HCT116 (cell line): Measurements from ENCODE around the gene TEX11. TPM values are rescaled to one million over a fixed set of nuclear protein-coding genes. Genes with fewer than 3 reads are reported as not detected.

Experiments
- ATAC-seq: fragments of 200-7000 bp; cut with Tn5 transposase; 2 replicates; pipeline ENCODE4 v1.9.1; 2020; ENCODE audit warnings: mild to moderate bottlenecking, moderate library complexity
- BruUV-seq: library from RNA; stranded (reverse); fragments of 400-500 nt; replicated peaks from 2 replicates; lab custom pipeline; 2021; lab: Mats Ljungman, UMichigan
- CTCF ChIA-PET: fragments of 300-600 bp; sonication (Branson Sonifier 250); formaldehyde crosslinking; loops from one replicate; lab custom pipeline; 2021; ENCODE audit warnings: antibody characterized with exemption; lab: Charles Lee
- POLR2A ChIA-PET: fragments of 300-600, 350-600 bp; sonication (Branson Sonifier 250); formaldehyde crosslinking; loops from one replicate; lab custom pipeline; 2021; ENCODE audit warnings: antibody characterized with exemption; lab: Charles Lee
- RAD21 ChIA-PET, 2 experiments: fragments of 300-600 bp; sonication (Branson Sonifier 250); formaldehyde crosslinking; loops; one replicate each; lab custom pipeline; 2023; ENCODE audit warnings: low total read pairs in 2 of 2; ENCODE audit not compliant: uncharacterized antibody in 2 of 2, unreplicated experiment in 2 of 2, low non-redundant PET in 1 of 2; lab: Charles Lee
- DNase-seq: peaks from one replicate; pipeline ENCODE4 v3.0.0-alpha.2; 2010; ENCODE audit warnings: low read depth, low spot score
- H2AFZ ChIP-seq: fragments of 200-600 bp; shearing (Covaris generic), sonication (generic); 2 replicates; pipeline ENCODE4 v1.6.1; 2017; ENCODE audit warnings: low read depth, mixed run types, mixed read lengths, antibody characterized with exemption, low read length; ENCODE audit not compliant: poor library complexity, severe bottlenecking
- H3K27ac ChIP-seq: 2 replicates; pipeline ENCODE4 v1.5.1; 2012; ENCODE audit warnings: low read depth, low read length
- H3K27me3 ChIP-seq: fragments of 200-600 bp; sonication (generic); 2 replicates; pipeline ENCODE4 v1.6.1; 2016; ENCODE audit warnings: mixed run types, low read length, mixed read lengths; ENCODE audit not compliant: insufficient read depth
- H3K36me3 ChIP-seq, 2 experiments: fragments of 200-500 bp in 1 of 2; fragments of 200-600 bp in 1 of 2; sonication (Bioruptor generic) in 1 of 2; sonication (generic) in 1 of 2; 2 replicates each; pipeline versions ENCODE4 v1.5.1 to v1.6.1; 2014 to 2016; ENCODE audit warnings: low read length in 2 of 2, inconsistent platforms in 1 of 2, mixed read lengths in 1 of 2, mixed run types in 1 of 2; ENCODE audit not compliant: insufficient read depth in 2 of 2, control insufficient read depth in 1 of 2
- H3K4me1 ChIP-seq, 2 experiments: fragments of 200-600 bp in 1 of 2; sonication (generic) in 1 of 2; 2 replicates each; pipeline versions ENCODE4 v1.5.1 to v1.6.1; 2012 to 2017; ENCODE audit warnings: low read length in 2 of 2, inconsistent platforms in 1 of 2, mild to moderate bottlenecking in 1 of 2, mixed read lengths in 1 of 2, mixed run types in 1 of 2, moderate library complexity in 1 of 2; ENCODE audit not compliant: insufficient read depth in 2 of 2, control insufficient read depth in 1 of 2
- H3K4me2 ChIP-seq: fragments of 200-600 bp; sonication (generic); 2 replicates; pipeline ENCODE4 v1.6.1; 2017; ENCODE audit warnings: mixed run types, low read length, mixed read lengths
- H3K4me3 ChIP-seq, 2 experiments: fragments of 200-600 bp in 1 of 2; sonication (generic) in 1 of 2; replicated peaks in 1 of 2; 2 replicates each; pipeline ENCODE4 v1.5.1; 2011 to 2016; ENCODE audit warnings: low read length in 2 of 2, control low read depth in 1 of 2, low read depth in 1 of 2, mild to moderate bottlenecking in 1 of 2, mixed read lengths in 1 of 2, mixed run types in 1 of 2
- H3K79me2 ChIP-seq: fragments of 200-600 bp; sonication (generic); 2 replicates; pipeline ENCODE4 v1.6.1; 2017; ENCODE audit warnings: mild to moderate bottlenecking, mixed run types, low read length, moderate library complexity, mixed read lengths; ENCODE audit not compliant: insufficient read depth
- H3K9ac ChIP-seq: fragments of 200-600 bp; sonication (generic); 2 replicates; pipeline ENCODE4 v1.6.1; 2016; ENCODE audit warnings: low read length, mixed read lengths
- H3K9me2 ChIP-seq: fragments of 200-600 bp; sonication (generic), shearing (Covaris generic); 2 replicates; pipeline ENCODE4 v1.6.1; 2017; ENCODE audit warnings: mixed run types, mild to moderate bottlenecking, moderate library complexity; ENCODE audit not compliant: insufficient read depth
- H3K9me3 ChIP-seq, 2 experiments: fragments of 200-500 bp in 1 of 2; fragments of 200-600 bp in 1 of 2; sonication (Bioruptor generic) in 1 of 2; sonication (generic) in 1 of 2; 2 replicates each; pipeline ENCODE4 v1.6.1; 2014 to 2017; ENCODE audit warnings: low read length in 2 of 2, mixed read lengths in 2 of 2, inconsistent platforms in 1 of 2, low read depth in 1 of 2, mild to moderate bottlenecking in 1 of 2, mixed run types in 1 of 2, moderate library complexity in 1 of 2; ENCODE audit not compliant: control insufficient read depth in 1 of 2, insufficient read depth in 1 of 2
- H4K20me1 ChIP-seq: fragments of 200-600 bp; sonication (generic), shearing (Covaris generic); 2 replicates; pipeline ENCODE4 v1.6.1; 2017; ENCODE audit warnings: mixed run types, mild to moderate bottlenecking, moderate library complexity; ENCODE audit not compliant: insufficient read depth
- CBX3 ChIP-seq: IDR thresholded peaks from 2 replicates; pipeline ENCODE4 v1.6.1; 2012; ENCODE audit warnings: low read depth
- EZH2 ChIP-seq: fragments of 200-600 bp; sonication (generic); IDR thresholded peaks from 2 replicates; pipeline ENCODE4 v1.6.1; 2017; ENCODE audit warnings: antibody characterized with exemption, mixed run types
- JUND ChIP-seq: IDR thresholded peaks from 2 replicates; pipeline ENCODE4 v1.6.1; 2012
- MAX ChIP-seq: IDR thresholded peaks from 2 replicates; pipeline ENCODE4 v1.6.1; 2012
- POLR2A ChIP-seq: IDR thresholded peaks from 2 replicates; pipeline ENCODE4 v1.7.0; 2011; ENCODE audit warnings: borderline replicate concordance; ENCODE audit not compliant: insufficient read depth, insufficient read length; ENCODE audit errors: extremely low read depth
- POLR2AphosphoS5 ChIP-seq: IDR thresholded peaks from 2 replicates; pipeline ENCODE4 v1.6.1; 2011; ENCODE audit warnings: mild to moderate bottlenecking, low read depth, low read length, moderate library complexity
- RAD21 ChIP-seq: IDR thresholded peaks from 2 replicates; pipeline ENCODE4 v1.6.1; 2012; ENCODE audit warnings: low read depth, mild to moderate bottlenecking
- REST ChIP-seq: IDR thresholded peaks from 2 replicates; pipeline ENCODE4 v1.6.1; 2012; ENCODE audit warnings: low read depth
- SIN3A ChIP-seq: IDR thresholded peaks from 2 replicates; pipeline ENCODE4 v1.6.1; 2012; ENCODE audit warnings: low read depth
- TCF7L2 ChIP-seq: IDR thresholded peaks from 2 replicates; pipeline ENCODE4 v1.7.0; 2011; ENCODE audit warnings: borderline replicate concordance, inconsistent platforms; ENCODE audit not compliant: insufficient read depth, insufficient read length; ENCODE audit errors: extremely low read depth
- YY1 ChIP-seq: IDR thresholded peaks from 2 replicates; pipeline ENCODE4 v1.6.1; 2011; ENCODE audit warnings: low read length, low read depth, moderate library complexity, mild to moderate bottlenecking; ENCODE audit not compliant: insufficient replicate concordance; ENCODE audit errors: extremely low read depth
- intact Hi-C: fragments of 100-400 bp; cut with micrococcal nuclease; formaldehyde crosslinking; loops from 2 replicates; pipeline ENCODE4 v1.10.0; 2022
- total RNA-seq: library from RNA; stranded (reverse); gene quantifications from one replicate; pipeline ENCODE4 v1.2.1, GENCODE V29; 2021; ENCODE audit not compliant: unreplicated experiment
- TF ChIP-seq, protein P1 (sequence below), 3 experiments: fragments of 200-600 bp in 1 of 3; sonication (generic) in 1 of 3; IDR thresholded peaks in 2 of 3; conservative IDR thresholded peaks in 1 of 3; 2 replicates each; pipeline ENCODE4 v1.5.1; 2012 to 2017; ENCODE audit warnings: low read depth in 2 of 3, low read length in 2 of 3, antibody characterized with exemption in 1 of 3, borderline replicate concordance in 1 of 3, control low read depth in 1 of 3, mild to moderate bottlenecking in 1 of 3, mixed read lengths in 1 of 3, mixed run types in 1 of 3, moderate library complexity in 1 of 3; ENCODE audit not compliant: insufficient read depth in 1 of 3
- TF ChIP-seq, protein P2 (sequence below): IDR thresholded peaks from 2 replicates; pipeline ENCODE4 v1.6.1; 2011; ENCODE audit warnings: mild to moderate bottlenecking, low read length, moderate library complexity; ENCODE audit not compliant: insufficient replicate concordance; ENCODE audit errors: extremely low read depth
- TF ChIP-seq, protein P3 (sequence below): IDR thresholded peaks from 2 replicates; pipeline ENCODE4 v1.6.1; 2012

The TEX11 gene
- total RNA-seq, 1 experiment from 2014 or later: 0.10 TPM

DNA sequence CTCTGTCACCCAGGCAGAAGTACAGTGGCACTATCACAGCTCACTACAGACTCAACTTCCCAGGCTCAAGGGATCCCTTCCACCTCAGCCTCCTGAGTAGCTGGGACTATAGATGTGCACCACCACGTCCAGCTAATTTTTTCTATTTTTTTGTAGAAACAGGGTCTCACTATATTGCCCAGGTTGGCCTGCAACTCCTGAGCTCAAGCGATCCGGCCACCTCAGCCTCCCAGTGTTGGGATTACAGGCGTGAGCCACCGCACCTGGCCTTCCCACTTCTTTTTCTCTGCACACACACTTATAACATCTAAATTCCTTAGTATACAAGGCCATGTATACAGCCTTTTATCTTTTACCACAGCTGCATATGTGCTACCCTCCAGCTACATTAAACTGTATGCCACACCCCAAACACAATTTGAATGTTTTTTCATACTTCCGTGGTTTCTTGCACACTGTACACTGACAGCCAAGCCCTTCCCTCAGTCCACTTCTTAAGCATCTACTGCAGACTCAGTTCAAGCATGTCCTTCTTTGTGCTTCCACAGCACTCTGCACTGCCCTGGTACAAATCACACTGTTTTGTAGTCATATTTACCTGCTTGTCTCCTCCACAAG, 15.9 kb upstream of the TEX11 start:
- BruUV-seq: no TSS peak
- intact Hi-C loops: no loop called here
- Histone ChIP-seq H3K4me2 (no peak overlapping the region), H3K4me1 (no peaks in the 10 kb centered on the region), H3K27ac (no peak overlapping the region), H3K9ac (no peak overlapping the region), H3K36me3 (no peaks in the 10 kb centered on the region), H3K27me3 (no peaks in the 10 kb centered on the region), H3K9me3 (no peaks in the 10 kb centered on the region), H3K79me2 (no peaks in the 10 kb centered on the region), H3K4me3 (no peak overlapping the region), H4K20me1 (no peaks in the 10 kb centered on the region), H3K9me2 (no peaks in the 10 kb centered on the region), H2AFZ (no peak overlapping the region)
- ATAC-seq (no peak), DNase-seq (no peak)
- TF ChIP-seq RAD21 (no peak), POLR2AphosphoS5 (no peak), CBX3 (no peak), YY1 (no peak), JUND (no peak), MAX (no peak), EZH2 (no peak), SIN3A (no peak), TCF7L2 (no peak), POLR2A (no peak), REST (no peak)
- TF ChIP-seq, protein P1, sequence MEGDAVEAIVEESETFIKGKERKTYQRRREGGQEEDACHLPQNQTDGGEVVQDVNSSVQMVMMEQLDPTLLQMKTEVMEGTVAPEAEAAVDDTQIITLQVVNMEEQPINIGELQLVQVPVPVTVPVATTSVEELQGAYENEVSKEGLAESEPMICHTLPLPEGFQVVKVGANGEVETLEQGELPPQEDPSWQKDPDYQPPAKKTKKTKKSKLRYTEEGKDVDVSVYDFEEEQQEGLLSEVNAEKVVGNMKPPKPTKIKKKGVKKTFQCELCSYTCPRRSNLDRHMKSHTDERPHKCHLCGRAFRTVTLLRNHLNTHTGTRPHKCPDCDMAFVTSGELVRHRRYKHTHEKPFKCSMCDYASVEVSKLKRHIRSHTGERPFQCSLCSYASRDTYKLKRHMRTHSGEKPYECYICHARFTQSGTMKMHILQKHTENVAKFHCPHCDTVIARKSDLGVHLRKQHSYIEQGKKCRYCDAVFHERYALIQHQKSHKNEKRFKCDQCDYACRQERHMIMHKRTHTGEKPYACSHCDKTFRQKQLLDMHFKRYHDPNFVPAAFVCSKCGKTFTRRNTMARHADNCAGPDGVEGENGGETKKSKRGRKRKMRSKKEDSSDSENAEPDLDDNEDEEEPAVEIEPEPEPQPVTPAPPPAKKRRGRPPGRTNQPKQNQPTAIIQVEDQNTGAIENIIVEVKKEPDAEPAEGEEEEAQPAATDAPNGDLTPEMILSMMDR (IDR thresholded peaks at IDR 0.05 in 2 of 3, conservative IDR thresholded peaks at IDR 0.05 in 1 of 3; ENCODE audit: borderline replicate concordance in 1 of 3, insufficient read depth in 1 of 3, low read depth in 2 of 3, low read length in 2 of 3): no peak
- TF ChIP-seq, protein P2, sequence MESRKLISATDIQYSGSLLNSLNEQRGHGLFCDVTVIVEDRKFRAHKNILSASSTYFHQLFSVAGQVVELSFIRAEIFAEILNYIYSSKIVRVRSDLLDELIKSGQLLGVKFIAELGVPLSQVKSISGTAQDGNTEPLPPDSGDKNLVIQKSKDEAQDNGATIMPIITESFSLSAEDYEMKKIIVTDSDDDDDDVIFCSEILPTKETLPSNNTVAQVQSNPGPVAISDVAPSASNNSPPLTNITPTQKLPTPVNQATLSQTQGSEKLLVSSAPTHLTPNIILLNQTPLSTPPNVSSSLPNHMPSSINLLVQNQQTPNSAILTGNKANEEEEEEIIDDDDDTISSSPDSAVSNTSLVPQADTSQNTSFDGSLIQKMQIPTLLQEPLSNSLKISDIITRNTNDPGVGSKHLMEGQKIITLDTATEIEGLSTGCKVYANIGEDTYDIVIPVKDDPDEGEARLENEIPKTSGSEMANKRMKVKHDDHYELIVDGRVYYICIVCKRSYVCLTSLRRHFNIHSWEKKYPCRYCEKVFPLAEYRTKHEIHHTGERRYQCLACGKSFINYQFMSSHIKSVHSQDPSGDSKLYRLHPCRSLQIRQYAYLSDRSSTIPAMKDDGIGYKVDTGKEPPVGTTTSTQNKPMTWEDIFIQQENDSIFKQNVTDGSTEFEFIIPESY: no peak
- TF ChIP-seq, protein P3, sequence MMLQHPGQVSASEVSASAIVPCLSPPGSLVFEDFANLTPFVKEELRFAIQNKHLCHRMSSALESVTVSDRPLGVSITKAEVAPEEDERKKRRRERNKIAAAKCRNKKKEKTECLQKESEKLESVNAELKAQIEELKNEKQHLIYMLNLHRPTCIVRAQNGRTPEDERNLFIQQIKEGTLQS: no peak
- ChIA-PET CTCF (no interaction called here), RAD21 (no interaction called here), POLR2A (no interaction called here)
